ENCODE measurements around the gene BNIP5. TPM values are rescaled to one million over a fixed set of nuclear protein-coding genes. Genes with fewer than 3 reads are reported as not detected.

The BNIP5 gene
- total and polyA plus RNA-seq, 2 of the 13 experiments (the other 11 are each of a cell fraction or from before 2014, with no cell fraction given) = not detected

DNA sequence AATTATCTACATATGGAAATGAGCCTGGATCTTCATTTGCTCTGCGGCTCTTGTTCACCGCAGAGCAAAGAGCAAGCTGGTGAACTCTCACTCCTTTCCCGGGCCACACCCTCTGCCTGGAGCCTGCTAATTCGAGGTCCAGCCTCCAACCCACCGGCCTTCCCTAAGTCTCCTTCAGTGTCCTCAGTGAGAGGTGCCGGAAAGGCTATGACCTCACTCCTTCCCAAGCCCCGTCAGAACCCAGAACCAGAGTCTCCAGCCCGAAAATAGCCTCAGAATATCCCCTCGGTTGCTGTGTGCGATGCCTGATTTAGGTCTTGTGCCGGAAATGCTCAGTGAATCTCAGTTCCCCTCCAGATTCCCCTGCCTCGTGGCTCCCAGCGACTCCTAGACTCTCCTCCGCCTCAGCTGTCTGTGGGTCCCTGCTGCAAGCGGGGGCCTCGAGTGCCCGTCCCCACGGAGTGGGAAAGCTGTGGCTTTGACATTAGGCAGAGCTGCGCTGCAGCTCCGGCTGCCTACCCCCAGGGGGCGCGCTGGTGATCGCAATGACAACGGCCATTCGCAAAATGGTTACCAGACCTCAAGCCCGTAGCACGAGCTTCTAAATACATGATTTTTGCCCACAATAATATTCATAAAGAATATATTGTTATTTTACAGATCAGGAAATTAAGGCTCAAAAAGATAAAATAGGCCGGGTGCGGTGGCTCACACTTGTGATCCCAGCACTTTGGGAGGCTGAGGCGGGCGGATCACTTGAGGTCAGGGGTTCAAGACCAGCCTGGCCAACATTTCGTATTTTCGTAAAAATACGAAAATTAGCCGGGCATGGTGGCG, 4.1 kb upstream of the BNIP5 start (continued):
- TF ChIP-seq ZNF598 (CRISPR knock-in tag; IDR thresholded peaks at IDR 0.05; ENCODE audit: borderline replicate concordance) (no peak), LCORL (IDR thresholded peaks at IDR 0.05) (no peak), LCORL (CRISPR knock-in tag; IDR thresholded peaks at IDR 0.05) (peak; percentile 59), ZNF788 (CRISPR knock-in tag; IDR thresholded peaks at IDR 0.05; ENCODE audit: borderline replicate concordance) (no peak), ZNF460 (CRISPR knock-in tag; IDR thresholded peaks at IDR 0.05; ENCODE audit: borderline replicate concordance) (no peak), KDM5A (IDR thresholded peaks at IDR 0.05; ENCODE audit: borderline replicate concordance, low read length) (no peak), ZBTB8A (CRISPR knock-in tag; IDR thresholded peaks at IDR 0.05; ENCODE audit: borderline replicate concordance, low read depth) (no peak), HDAC2 (CRISPR knock-in tag; IDR thresholded peaks at IDR 0.05) (no peak; the same call in 1 of the 2 replicates), HMGA1 (CRISPR knock-in tag; conservative IDR thresholded peaks at IDR 0.05) (no peak), ZBTB20 (CRISPR knock-in tag; IDR thresholded peaks at IDR 0.05; ENCODE audit: borderline replicate concordance, low read depth) (no peak), POLR2A (IDR thresholded peaks at IDR 0.05; ENCODE audit: insufficient read depth in 1 of 2, low read depth in 2 of 2, low read length in 2 of 2) (no peak), ESRRA (CRISPR knock-in tag; IDR thresholded peaks at IDR 0.05; ENCODE audit: low read depth) (no peak), ZNF772 (CRISPR knock-in tag; IDR thresholded peaks at IDR 0.05) (no peak), SRF (IDR thresholded peaks at IDR 0.05; ENCODE audit: low read depth, low read length) (no peak), ZFX (CRISPR knock-in tag; IDR thresholded peaks at IDR 0.05; ENCODE audit: low read depth) (no peak)
- TF ChIP-seq, protein P1, sequence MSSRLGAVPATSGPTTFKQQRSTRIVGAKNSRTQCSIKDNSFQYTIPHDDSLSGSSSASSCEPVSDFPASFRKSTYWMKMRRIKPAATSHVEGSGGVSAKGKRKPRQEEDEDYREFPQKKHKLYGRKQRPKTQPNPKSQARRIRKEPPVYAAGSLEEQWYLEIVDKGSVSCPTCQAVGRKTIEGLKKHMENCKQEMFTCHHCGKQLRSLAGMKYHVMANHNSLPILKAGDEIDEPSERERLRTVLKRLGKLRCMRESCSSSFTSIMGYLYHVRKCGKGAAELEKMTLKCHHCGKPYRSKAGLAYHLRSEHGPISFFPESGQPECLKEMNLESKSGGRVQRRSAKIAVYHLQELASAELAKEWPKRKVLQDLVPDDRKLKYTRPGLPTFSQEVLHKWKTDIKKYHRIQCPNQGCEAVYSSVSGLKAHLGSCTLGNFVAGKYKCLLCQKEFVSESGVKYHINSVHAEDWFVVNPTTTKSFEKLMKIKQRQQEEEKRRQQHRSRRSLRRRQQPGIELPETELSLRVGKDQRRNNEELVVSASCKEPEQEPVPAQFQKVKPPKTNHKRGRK (CRISPR knock-in tag; IDR thresholded peaks at IDR 0.05) = no peak; the same call in 1 of the 2 replicates
- TF ChIP-seq, protein P2, sequence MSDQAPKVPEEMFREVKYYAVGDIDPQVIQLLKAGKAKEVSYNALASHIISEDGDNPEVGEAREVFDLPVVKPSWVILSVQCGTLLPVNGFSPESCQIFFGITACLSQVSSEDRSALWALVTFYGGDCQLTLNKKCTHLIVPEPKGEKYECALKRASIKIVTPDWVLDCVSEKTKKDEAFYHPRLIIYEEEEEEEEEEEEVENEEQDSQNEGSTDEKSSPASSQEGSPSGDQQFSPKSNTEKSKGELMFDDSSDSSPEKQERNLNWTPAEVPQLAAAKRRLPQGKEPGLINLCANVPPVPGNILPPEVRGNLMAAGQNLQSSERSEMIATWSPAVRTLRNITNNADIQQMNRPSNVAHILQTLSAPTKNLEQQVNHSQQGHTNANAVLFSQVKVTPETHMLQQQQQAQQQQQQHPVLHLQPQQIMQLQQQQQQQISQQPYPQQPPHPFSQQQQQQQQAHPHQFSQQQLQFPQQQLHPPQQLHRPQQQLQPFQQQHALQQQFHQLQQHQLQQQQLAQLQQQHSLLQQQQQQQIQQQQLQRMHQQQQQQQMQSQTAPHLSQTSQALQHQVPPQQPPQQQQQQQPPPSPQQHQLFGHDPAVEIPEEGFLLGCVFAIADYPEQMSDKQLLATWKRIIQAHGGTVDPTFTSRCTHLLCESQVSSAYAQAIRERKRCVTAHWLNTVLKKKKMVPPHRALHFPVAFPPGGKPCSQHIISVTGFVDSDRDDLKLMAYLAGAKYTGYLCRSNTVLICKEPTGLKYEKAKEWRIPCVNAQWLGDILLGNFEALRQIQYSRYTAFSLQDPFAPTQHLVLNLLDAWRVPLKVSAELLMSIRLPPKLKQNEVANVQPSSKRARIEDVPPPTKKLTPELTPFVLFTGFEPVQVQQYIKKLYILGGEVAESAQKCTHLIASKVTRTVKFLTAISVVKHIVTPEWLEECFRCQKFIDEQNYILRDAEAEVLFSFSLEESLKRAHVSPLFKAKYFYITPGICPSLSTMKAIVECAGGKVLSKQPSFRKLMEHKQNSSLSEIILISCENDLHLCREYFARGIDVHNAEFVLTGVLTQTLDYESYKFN (CRISPR knock-in tag; conservative IDR thresholded peaks at IDR 0.05) = no peak
- TF ChIP-seq, protein P3, sequence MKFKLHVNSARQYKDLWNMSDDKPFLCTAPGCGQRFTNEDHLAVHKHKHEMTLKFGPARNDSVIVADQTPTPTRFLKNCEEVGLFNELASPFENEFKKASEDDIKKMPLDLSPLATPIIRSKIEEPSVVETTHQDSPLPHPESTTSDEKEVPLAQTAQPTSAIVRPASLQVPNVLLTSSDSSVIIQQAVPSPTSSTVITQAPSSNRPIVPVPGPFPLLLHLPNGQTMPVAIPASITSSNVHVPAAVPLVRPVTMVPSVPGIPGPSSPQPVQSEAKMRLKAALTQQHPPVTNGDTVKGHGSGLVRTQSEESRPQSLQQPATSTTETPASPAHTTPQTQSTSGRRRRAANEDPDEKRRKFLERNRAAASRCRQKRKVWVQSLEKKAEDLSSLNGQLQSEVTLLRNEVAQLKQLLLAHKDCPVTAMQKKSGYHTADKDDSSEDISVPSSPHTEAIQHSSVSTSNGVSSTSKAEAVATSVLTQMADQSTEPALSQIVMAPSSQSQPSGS (CRISPR knock-in tag; IDR thresholded peaks at IDR 0.05) = no peak
- TF ChIP-seq, protein P4, sequence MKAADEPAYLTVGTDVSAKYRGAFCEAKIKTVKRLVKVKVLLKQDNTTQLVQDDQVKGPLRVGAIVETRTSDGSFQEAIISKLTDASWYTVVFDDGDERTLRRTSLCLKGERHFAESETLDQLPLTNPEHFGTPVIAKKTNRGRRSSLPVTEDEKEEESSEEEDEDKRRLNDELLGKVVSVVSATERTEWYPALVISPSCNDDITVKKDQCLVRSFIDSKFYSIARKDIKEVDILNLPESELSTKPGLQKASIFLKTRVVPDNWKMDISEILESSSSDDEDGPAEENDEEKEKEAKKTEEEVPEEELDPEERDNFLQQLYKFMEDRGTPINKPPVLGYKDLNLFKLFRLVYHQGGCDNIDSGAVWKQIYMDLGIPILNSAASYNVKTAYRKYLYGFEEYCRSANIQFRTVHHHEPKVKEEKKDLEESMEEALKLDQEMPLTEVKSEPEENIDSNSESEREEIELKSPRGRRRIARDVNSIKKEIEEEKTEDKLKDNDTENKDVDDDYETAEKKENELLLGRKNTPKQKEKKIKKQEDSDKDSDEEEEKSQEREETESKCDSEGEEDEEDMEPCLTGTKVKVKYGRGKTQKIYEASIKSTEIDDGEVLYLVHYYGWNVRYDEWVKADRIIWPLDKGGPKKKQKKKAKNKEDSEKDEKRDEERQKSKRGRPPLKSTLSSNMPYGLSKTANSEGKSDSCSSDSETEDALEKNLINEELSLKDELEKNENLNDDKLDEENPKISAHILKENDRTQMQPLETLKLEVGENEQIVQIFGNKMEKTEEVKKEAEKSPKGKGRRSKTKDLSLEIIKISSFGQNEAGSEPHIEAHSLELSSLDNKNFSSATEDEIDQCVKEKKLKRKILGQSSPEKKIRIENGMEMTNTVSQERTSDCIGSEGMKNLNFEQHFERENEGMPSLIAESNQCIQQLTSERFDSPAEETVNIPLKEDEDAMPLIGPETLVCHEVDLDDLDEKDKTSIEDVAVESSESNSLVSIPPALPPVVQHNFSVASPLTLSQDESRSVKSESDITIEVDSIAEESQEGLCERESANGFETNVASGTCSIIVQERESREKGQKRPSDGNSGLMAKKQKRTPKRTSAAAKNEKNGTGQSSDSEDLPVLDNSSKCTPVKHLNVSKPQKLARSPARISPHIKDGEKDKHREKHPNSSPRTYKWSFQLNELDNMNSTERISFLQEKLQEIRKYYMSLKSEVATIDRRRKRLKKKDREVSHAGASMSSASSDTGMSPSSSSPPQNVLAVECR (CRISPR knock-in tag; IDR thresholded peaks at IDR 0.05; ENCODE audit: borderline replicate concordance) = peak; percentile 49; the same call in 1 of the 2 replicates

Measured in HepG2 (cell line).